Measurements from ENCODE around the gene RAD51B. TPM values are rescaled to one million over a fixed set of nuclear protein-coding genes. Genes with fewer than 3 reads are reported as not detected.

Gene RAD51B
- total and polyA plus RNA-seq, 4 donors = 2.5 to 95.0 (median 9.6) TPM

DNA sequence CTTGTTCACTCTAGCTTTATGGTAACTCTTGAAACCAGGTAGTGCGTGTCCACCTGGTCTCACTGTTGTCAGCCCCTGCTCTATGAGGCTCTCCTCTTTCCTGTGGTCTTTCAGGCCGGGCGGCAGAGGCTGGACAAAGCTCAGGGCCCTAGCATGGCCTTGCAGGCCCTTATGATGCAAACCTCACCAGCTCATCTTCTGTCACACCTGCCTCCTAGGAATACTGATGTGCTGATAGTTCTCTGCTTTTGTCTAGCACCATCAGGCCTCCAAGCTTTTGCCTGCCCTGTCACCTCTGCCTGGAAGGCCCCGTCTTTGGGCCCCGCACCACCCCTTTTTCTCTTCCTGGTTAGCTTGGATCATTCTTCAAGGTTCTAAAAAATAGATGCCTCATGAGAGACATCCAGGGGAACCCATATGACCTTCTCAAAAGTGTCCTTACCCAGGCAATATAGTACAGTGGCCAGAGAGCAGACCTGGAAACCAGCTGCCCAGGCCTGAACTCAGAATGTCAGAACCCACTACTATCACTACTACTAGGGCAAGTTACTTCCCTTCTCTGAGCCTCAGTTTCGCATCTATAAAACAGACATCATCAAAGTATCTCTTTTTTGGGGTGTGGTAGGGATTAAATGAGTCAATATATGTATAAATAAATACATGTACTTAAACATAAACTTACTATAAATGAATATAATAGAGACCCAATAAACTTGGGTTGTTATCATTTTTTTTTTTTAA lies 881.6 kb downstream of the RAD51B start:
- no peaks in the 10 kb centered on the region for H3K9me3 ChIP-seq (ENCODE audit: control insufficient read depth in 4 of 4, insufficient read depth in 3 of 4, low read length in 3 of 4)
- no peaks in the 10 kb centered on the region for H3K36me3 ChIP-seq (ENCODE audit: control insufficient read depth in 4 of 4, insufficient read depth in 4 of 4, low read length in 4 of 4)
- DNase-seq (no peak), ATAC-seq (ENCODE audit: insufficient read depth, low FRiP score) (no peak)
- H3K27me3 ChIP-seq (ENCODE audit: control insufficient read depth in 3 of 3, insufficient read depth in 3 of 3, low read length in 2 of 3) = no peaks in the 10 kb centered on the region
- TF ChIP-seq, protein P1, sequence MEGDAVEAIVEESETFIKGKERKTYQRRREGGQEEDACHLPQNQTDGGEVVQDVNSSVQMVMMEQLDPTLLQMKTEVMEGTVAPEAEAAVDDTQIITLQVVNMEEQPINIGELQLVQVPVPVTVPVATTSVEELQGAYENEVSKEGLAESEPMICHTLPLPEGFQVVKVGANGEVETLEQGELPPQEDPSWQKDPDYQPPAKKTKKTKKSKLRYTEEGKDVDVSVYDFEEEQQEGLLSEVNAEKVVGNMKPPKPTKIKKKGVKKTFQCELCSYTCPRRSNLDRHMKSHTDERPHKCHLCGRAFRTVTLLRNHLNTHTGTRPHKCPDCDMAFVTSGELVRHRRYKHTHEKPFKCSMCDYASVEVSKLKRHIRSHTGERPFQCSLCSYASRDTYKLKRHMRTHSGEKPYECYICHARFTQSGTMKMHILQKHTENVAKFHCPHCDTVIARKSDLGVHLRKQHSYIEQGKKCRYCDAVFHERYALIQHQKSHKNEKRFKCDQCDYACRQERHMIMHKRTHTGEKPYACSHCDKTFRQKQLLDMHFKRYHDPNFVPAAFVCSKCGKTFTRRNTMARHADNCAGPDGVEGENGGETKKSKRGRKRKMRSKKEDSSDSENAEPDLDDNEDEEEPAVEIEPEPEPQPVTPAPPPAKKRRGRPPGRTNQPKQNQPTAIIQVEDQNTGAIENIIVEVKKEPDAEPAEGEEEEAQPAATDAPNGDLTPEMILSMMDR (IDR thresholded peaks at IDR 0.05; ENCODE audit: control extremely low read depth, extremely low read depth) = no peak
- H3K4me1 ChIP-seq (ENCODE audit: control insufficient read depth in 5 of 5, insufficient read depth in 5 of 5, low read length in 5 of 5) = peaks cover 0 to 12% (median 0%) of the 10 kb centered on the region in 5 donors
- 95 to 98% methylated on average over 6 of the region's 6 CpGs for WGBS, 2 donors
- no peak overlapping the region for H3K4me3 ChIP-seq
- no peak overlapping the region for H3K9ac ChIP-seq (ENCODE audit: insufficient read depth in 1 of 2, low read length in 2 of 2)
- no peak overlapping the region for H3K27ac ChIP-seq (ENCODE audit: low read depth in 1 of 2, low read length in 1 of 2)

DNA sequence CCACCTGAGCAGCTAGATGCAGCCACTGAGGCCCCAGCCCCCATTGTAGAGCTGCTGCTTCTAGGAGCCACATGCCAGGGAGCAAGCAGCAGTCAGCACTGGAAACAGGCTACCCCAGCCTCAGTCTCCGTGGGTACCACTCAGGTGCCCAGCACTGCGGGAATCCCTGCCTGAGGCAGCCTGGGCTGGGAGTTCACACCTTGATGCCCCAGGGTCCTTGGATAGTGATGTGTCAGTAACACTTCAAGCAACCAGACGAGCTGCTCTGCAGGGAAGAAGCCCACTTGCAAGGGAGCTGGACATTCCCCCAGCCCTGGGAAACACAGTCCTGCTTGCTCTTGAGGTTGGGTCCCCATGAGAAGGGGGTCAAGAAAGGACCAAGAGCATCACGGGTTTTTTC lies 882.6 kb downstream of the RAD51B start:
- no peaks in the 10 kb centered on the region for H3K9me3 ChIP-seq (ENCODE audit: control insufficient read depth in 4 of 4, insufficient read depth in 3 of 4, low read length in 3 of 4)
- TF ChIP-seq, protein P1 (IDR thresholded peaks at IDR 0.05; ENCODE audit: control extremely low read depth, extremely low read depth) = no peak
- 91% methylated on average over 4 of the region's 4 CpGs for WGBS, 2 donors
- H3K9ac ChIP-seq (ENCODE audit: insufficient read depth in 1 of 2, low read length in 2 of 2) = no peak overlapping the region
- H3K36me3 ChIP-seq (ENCODE audit: control insufficient read depth in 4 of 4, insufficient read depth in 4 of 4, low read length in 4 of 4) = no peaks in the 10 kb centered on the region
- no peak overlapping the region for H3K27ac ChIP-seq (ENCODE audit: low read depth in 1 of 2, low read length in 1 of 2)
- H3K4me1 ChIP-seq (ENCODE audit: control insufficient read depth in 5 of 5, insufficient read depth in 5 of 5, low read length in 5 of 5) = peaks cover 0 to 15% (median 0%) of the 10 kb centered on the region in 5 donors
- H3K4me3 ChIP-seq = no peak overlapping the region
- no peaks in the 10 kb centered on the region for H3K27me3 ChIP-seq (ENCODE audit: control insufficient read depth in 3 of 3, insufficient read depth in 3 of 3, low read length in 2 of 3)
- ATAC-seq (ENCODE audit: insufficient read depth, low FRiP score) (no peak), DNase-seq (no peak)

DNA sequence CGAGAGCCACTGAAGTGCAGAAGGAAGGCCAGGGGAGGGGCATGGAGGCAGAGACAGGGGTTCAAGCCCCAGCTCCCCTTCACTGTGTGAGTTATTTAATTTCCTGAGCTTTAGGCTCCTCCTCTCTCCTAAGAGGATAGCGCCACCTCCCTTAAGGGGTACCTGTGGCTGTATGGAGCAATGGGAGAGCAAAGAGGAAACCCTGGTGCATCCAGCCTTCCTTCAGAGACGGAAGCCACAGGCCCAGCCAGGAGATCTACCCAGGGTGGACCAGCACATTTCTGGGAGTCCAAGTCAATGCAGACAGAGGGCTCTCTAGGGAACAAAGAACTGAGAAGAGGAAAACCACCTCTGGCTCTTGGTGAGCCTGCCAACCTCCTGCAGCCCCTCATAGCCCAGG lies 883.0 kb downstream of the RAD51B start:
- DNase-seq (no peak), ATAC-seq (ENCODE audit: insufficient read depth, low FRiP score) (no peak)
- no peak overlapping the region for H3K9ac ChIP-seq (ENCODE audit: insufficient read depth in 1 of 2, low read length in 2 of 2)
- TF ChIP-seq, protein P1 (IDR thresholded peaks at IDR 0.05; ENCODE audit: control extremely low read depth, extremely low read depth) = no peak
- H3K27ac ChIP-seq (ENCODE audit: low read depth in 1 of 2, low read length in 1 of 2) = no peak overlapping the region
- 87 to 90% methylated on average over 3 of the region's 3 CpGs for WGBS, 2 donors
- H3K36me3 ChIP-seq (ENCODE audit: control insufficient read depth in 4 of 4, insufficient read depth in 4 of 4, low read length in 4 of 4) = no peaks in the 10 kb centered on the region
- no peak overlapping the region for H3K4me3 ChIP-seq
- peaks cover 0 to 15% (median 0%) of the 10 kb centered on the region in 5 donors for H3K4me1 ChIP-seq (ENCODE audit: control insufficient read depth in 5 of 5, insufficient read depth in 5 of 5, low read length in 5 of 5)
- H3K9me3 ChIP-seq (ENCODE audit: control insufficient read depth in 4 of 4, insufficient read depth in 3 of 4, low read length in 3 of 4) = no peaks in the 10 kb centered on the region
- no peaks in the 10 kb centered on the region for H3K27me3 ChIP-seq (ENCODE audit: control insufficient read depth in 3 of 3, insufficient read depth in 3 of 3, low read length in 2 of 3)
